Upper lobe of left lung (tissue), 6 donors: ENCODE data around the gene SGCD. TPM values are rescaled to one million over a fixed set of nuclear protein-coding genes. Genes with fewer than 3 reads are reported as not detected.

ENCODE experiments used
- ATAC-seq, 2 donors: fragments of 200-7000 bp; cut with Tn5 transposase; one replicate each; pipeline ENCODE4 v1.9.1; 2022; ENCODE audit warnings: mild to moderate bottlenecking in 2 of 2, moderate library complexity in 2 of 2; ENCODE audit not compliant: low FRiP score in 2 of 2
- DNase-seq, 2 donors: peaks; one replicate each; pipeline ENCODE4 v3.0.0-alpha.2; 2019 to 2020
- H3K27ac ChIP-seq, 4 donors: fragments of 200-600 bp; sonication (generic); one replicate each; pipeline ENCODE4 v1.5.1; 2016 to 2019
- H3K27me3 ChIP-seq, 4 donors: fragments of 200-600 bp; sonication (generic); one replicate each; pipeline ENCODE4 v1.5.1; 2017 to 2019
- H3K36me3 ChIP-seq, 4 donors: fragments of 200-600 bp; sonication (generic); one replicate each; pipeline ENCODE4 v1.5.1; 2016 to 2019
- H3K4me1 ChIP-seq, 4 donors: fragments of 200-600 bp; sonication (generic); one replicate each; pipeline ENCODE4 v1.5.1; 2018 to 2019
- H3K4me3 ChIP-seq, 4 donors: fragments of 200-600 bp; sonication (generic); one replicate each; pipeline ENCODE4 v1.5.1; 2017 to 2019; ENCODE audit warnings: mild to moderate bottlenecking in 2 of 4, moderate library complexity in 1 of 4
- H3K9me3 ChIP-seq, 4 donors: fragments of 200-600 bp; sonication (generic); one replicate each; pipeline ENCODE4 v1.5.1; 2018 to 2019
- CTCF ChIP-seq, 6 experiments: fragments of 450-650 bp in 4 of 6; fragments of 200-600 bp in 2 of 6; sonication (generic) in 2 of 6; IDR thresholded peaks; one replicate each; pipeline ENCODE4 v1.5.1; 2016 to 2019; ENCODE audit warnings: antibody characterized with exemption in 6 of 6
- EP300 ChIP-seq, 4 donors: sonication (generic); formaldehyde crosslinking; IDR thresholded peaks; one replicate each; pipeline ENCODE4 v1.5.1; 2017; ENCODE audit warnings: antibody characterized with exemption in 4 of 4, control low read depth in 2 of 4
- POLR2A ChIP-seq, 4 donors: fragments of 450-650 bp; IDR thresholded peaks; one replicate each; pipeline ENCODE4 v1.5.1; 2016 to 2017; ENCODE audit warnings: antibody characterized with exemption in 4 of 4, mild to moderate bottlenecking in 2 of 4
- POLR2AphosphoS5 ChIP-seq, 2 donors: sonication (generic); formaldehyde crosslinking; IDR thresholded peaks; one replicate each; pipeline ENCODE4 v1.5.1; 2017; ENCODE audit warnings: antibody characterized with exemption in 2 of 2
- WGBS, 2 donors: methylation state at CpG; one replicate each; pipeline ENCODE4 v1.1.5; 2017 to 2018; 5-methylcytosine and 5-hydroxymethylcytosine counted together
- total RNA-seq, 6 donors: library from RNA; depleted of rRNA in 4 of 6; stranded (reverse); fragments of >200 nt in 4 of 6; gene quantifications; one replicate each; pipeline versions ENCODE4 v1.1.0 to v1.2.1, GENCODE V29; 2016 to 2021
- donor health status: DM: no; HTN: no; CAD: no; lungs with moderate emphysema.
- donor health status: DM: no; HTN: yes; CAD: no; lungs with severe emphysema.

Gene SGCD
- total RNA-seq, 6 donors from 2014 or later: 1.0 to 7.8 (median 1.8) TPM

- TF ChIP-seq CTCF (IDR thresholded peaks at IDR 0.05) (no peak), EP300 (IDR thresholded peaks at IDR 0.05) (no peak), POLR2AphosphoS5 (IDR thresholded peaks at IDR 0.05) (no peak)
- no peak overlapping the region for H3K4me3 ChIP-seq
- DNase-seq: no peak
- ATAC-seq: no peak
- H3K9me3 ChIP-seq: no peaks in the 10 kb centered on the region
- no peaks in the 10 kb centered on the region for H3K36me3 ChIP-seq
- WGBS, 2 donors: 81 to 94% methylated on average over 2 of the region's 2 CpGs
- H3K27me3 ChIP-seq: no peaks in the 10 kb centered on the region
- H3K4me1 ChIP-seq: no peaks in the 10 kb centered on the region
- H3K27ac ChIP-seq: no peak overlapping the region
These were observed 380.8 kb downstream of the SGCD start for GRCh38 chr5:156707750-156708149.

GRCh38 chr5:156715287-156715686 is 388.3 kb downstream of the SGCD start:
- H3K27me3 ChIP-seq: no peaks in the 10 kb centered on the region
- no peak for ATAC-seq
- no peak overlapping the region for H3K4me3 ChIP-seq
- no peak overlapping the region for H3K27ac ChIP-seq
- no peaks in the 10 kb centered on the region for H3K4me1 ChIP-seq
- TF ChIP-seq POLR2AphosphoS5 (IDR thresholded peaks at IDR 0.05): no peak
- TF ChIP-seq POLR2A (IDR thresholded peaks at IDR 0.05): no peak
- TF ChIP-seq CTCF (IDR thresholded peaks at IDR 0.05): no peak
- TF ChIP-seq EP300 (IDR thresholded peaks at IDR 0.05): no peak
- H3K36me3 ChIP-seq: no peaks in the 10 kb centered on the region
- H3K9me3 ChIP-seq: no peaks in the 10 kb centered on the region
- 88 to 90% methylated on average over 2 of the region's 2 CpGs for WGBS, 2 donors
- DNase-seq: no peak

GRCh38 chr5:156716591-156717380 is 389.8 kb downstream of the SGCD start:
- 70 to 72% methylated on average over 4 of the region's 4 CpGs for WGBS, 2 donors
- no peaks in the 10 kb centered on the region for H3K4me1 ChIP-seq
- H3K4me3 ChIP-seq: no peak overlapping the region
- H3K27me3 ChIP-seq: no peaks in the 10 kb centered on the region
- H3K9me3 ChIP-seq: no peaks in the 10 kb centered on the region
- TF ChIP-seq CTCF (IDR thresholded peaks at IDR 0.05): no peak
- no peak for TF ChIP-seq POLR2AphosphoS5 (IDR thresholded peaks at IDR 0.05)
- TF ChIP-seq EP300 (IDR thresholded peaks at IDR 0.05): no peak
- no peak for TF ChIP-seq POLR2A (IDR thresholded peaks at IDR 0.05)
- H3K36me3 ChIP-seq: no peaks in the 10 kb centered on the region
- no peak overlapping the region for H3K27ac ChIP-seq
- DNase-seq: no peak
- no peak for ATAC-seq

GRCh38 chr5:156718985-156719384 is 392.0 kb downstream of the SGCD start:
- Histone ChIP-seq H3K4me3 (no peak overlapping the region), H3K27me3 (no peaks in the 10 kb centered on the region), H3K27ac (no peak overlapping the region), H3K36me3 (no peaks in the 10 kb centered on the region), H3K9me3 (no peaks in the 10 kb centered on the region), H3K4me1 (no peaks in the 10 kb centered on the region)
- TF ChIP-seq CTCF (IDR thresholded peaks at IDR 0.05) (no peak), EP300 (IDR thresholded peaks at IDR 0.05) (no peak), POLR2A (IDR thresholded peaks at IDR 0.05) (no peak), POLR2AphosphoS5 (IDR thresholded peaks at IDR 0.05) (no peak)
- WGBS, 2 donors: 77% methylated on average over 1 of the region's 1 CpG
- DNase-seq: no peak
- no peak for ATAC-seq

GRCh38 chr5:156722358-156722757 is 395.4 kb downstream of the SGCD start:
- ATAC-seq (no peak), DNase-seq (no peak)
- H3K4me3 ChIP-seq: no peak overlapping the region
- TF ChIP-seq EP300 (IDR thresholded peaks at IDR 0.05) (no peak), POLR2A (IDR thresholded peaks at IDR 0.05) (no peak)
- no peaks in the 10 kb centered on the region for H3K36me3 ChIP-seq
- H3K27ac ChIP-seq: no peak overlapping the region
- H3K4me1 ChIP-seq: no peaks in the 10 kb centered on the region
- no peaks in the 10 kb centered on the region for H3K27me3 ChIP-seq
- H3K9me3 ChIP-seq: no peaks in the 10 kb centered on the region
